Stimulated activated CD4-positive, alpha-beta T cell treated with anti-CD3 and anti-CD28 coated beads, Interleukin-15, amount 100 ng/mL, for 48 hours (primary cell): Measurements from ENCODE around the gene VWA3B.
"Not testable (repeated sequence)": the region's sequence is repeated elsewhere in the genome, so short reads cannot be mapped to it uniquely, and the experiment has no call there.

Experiments
- DNase-seq, 2 donors: peaks; one replicate each; pipeline ENCODE4 v3.0.0-alpha.2; 2020; ENCODE audit warnings: low read depth in 2 of 2

The VWA3B gene

GRCh38 chr2:98298683-98299164, 211.8 kb downstream of the VWA3B start:
- no peak for DNase-seq

- DNase-seq = no peak
Observed at GRCh38 chr2:98299211-98299905, 212.4 kb downstream of the VWA3B start.

GRCh38 chr2:98300141-98300874, 213.3 kb downstream of the VWA3B start:
- DNase-seq = no peak

- DNase-seq = no peak
Observed at GRCh38 chr2:98301469-98301868, 214.5 kb downstream of the VWA3B start.

- DNase-seq = not testable (repeated sequence)
Observed at GRCh38 chr2:98307131-98307696, 220.2 kb downstream of the VWA3B start.

GRCh38 chr2:98308068-98308467, 221.1 kb downstream of the VWA3B start:
- DNase-seq = no peak

GRCh38 chr2:98308532-98308931, 221.6 kb downstream of the VWA3B start:
- DNase-seq = no peak

- no peak for DNase-seq
Observed at GRCh38 chr2:98309580-98309979, 222.6 kb downstream of the VWA3B start.

- no peak for DNase-seq
Observed at GRCh38 chr2:98310010-98310409, 223.0 kb downstream of the VWA3B start.

- DNase-seq = no peak
Observed at GRCh38 chr2:98311090-98311489, 224.1 kb downstream of the VWA3B start.

- DNase-seq = no peak
Observed at GRCh38 chr2:98311771-98312545, 225.0 kb downstream of the VWA3B start.

- DNase-seq = no peak
Observed at GRCh38 chr2:98313492-98314250, 226.7 kb downstream of the VWA3B start.

- DNase-seq = no peak
Observed at GRCh38 chr2:98314251-98314650, 227.3 kb downstream of the VWA3B start.

GRCh38 chr2:98315957-98316356, 229.0 kb downstream of the VWA3B start:
- DNase-seq = no peak

GRCh38 chr2:98317214-98317613, 230.2 kb downstream of the VWA3B start:
- DNase-seq = no peak

- DNase-seq = not testable (repeated sequence)
Observed at GRCh38 chr2:98320171-98320570, 233.2 kb downstream of the VWA3B start.

- DNase-seq = no peak
Observed at GRCh38 chr2:98324181-98324580, 237.2 kb downstream of the VWA3B start.

- DNase-seq = no peak
Observed at GRCh38 chr2:98327776-98328175, 240.8 kb downstream of the VWA3B start.

- DNase-seq = no peak
Observed at GRCh38 chr2:98329549-98329948, 242.6 kb downstream of the VWA3B start.

- DNase-seq = no peak
Observed at GRCh38 chr2:98332989-98333388, 246.0 kb downstream of the VWA3B start.

- DNase-seq = no peak
Observed at GRCh38 chr2:98333922-98334321, 247.0 kb downstream of the VWA3B start.
